Activated CD4-positive, alpha-beta T cell treated with anti-CD3 and anti-CD28 coated beads, Interleukin-10, Interleukin-2, amounts not matched to agents 100 ng/mL and 50 ng/mL, durations not matched to agents 16 hours and 8 hours (primary cell): Measurements from ENCODE around the gene CCDC171.
"Not testable (repeated sequence)": the region's sequence is repeated elsewhere in the genome, so short reads cannot be mapped to it uniquely, and the experiment has no call there.

Experiments used
- DNase-seq: peaks from one replicate; pipeline ENCODE4 v3.0.0-alpha.2; 2020

CCDC171 gene

DNA sequence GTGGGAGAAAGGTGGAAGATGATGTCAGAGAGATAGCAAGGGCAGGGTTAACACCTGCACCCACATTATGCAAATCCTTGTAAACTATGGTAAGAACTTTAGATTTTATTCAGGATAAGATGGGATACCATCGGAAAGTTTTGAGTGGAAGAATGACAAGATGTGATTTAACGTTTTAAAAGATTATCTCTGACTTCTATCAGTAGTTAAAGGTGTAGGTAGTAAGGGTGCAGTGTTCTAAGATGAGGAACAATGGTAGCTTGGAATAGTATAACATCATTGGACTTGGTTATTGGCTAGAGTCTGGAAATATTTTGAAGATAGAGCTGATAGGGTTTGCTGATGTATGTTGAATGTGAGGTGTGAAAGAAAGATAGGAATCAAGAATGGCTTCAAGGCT lies 211.3 kb downstream of the CCDC171 start:
- no peak for DNase-seq

- no peak for DNase-seq
These were observed 216.7 kb downstream of the CCDC171 start for GRCh38 chr9:15769547-15769946.

DNA sequence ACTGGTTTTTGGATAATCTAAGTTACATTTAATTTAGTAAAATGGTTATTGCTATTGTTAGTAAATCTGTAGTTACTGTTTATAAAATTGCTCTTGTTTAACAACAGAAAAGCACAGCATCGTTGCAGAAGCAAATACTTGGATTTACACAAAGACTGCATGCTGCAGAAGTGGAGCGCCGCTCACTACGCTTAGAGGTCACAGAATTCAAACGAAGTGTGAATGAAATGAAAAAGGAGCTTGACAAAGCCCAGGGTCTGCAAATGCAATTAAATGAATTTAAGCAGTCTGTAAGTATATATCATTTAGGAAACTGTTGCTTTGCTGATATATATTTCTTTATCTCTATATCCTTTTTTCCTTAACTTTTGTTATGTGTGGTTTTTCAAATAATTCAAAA lies 226.0 kb downstream of the CCDC171 start:
- DNase-seq = no peak

DNA sequence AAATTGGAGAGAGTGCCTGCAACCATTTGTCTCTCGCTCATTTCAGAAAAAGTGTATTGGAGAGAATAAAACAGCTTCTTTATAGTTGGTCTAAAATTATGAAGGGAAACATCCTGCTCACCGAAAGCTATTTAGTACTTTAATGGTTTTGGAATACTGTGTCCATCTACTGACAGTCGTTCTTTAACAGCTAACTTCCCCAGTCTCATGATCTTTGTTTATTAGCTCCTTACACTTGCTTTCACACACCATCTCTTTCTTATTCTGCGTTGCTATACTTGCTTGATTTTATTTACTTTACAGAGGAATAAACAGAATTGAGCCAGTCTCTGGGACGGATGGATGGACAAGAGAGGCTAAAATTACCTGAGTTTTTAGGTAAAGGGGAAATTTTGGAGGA lies 229.3 kb downstream of the CCDC171 start:
- no peak for DNase-seq

- DNase-seq = no peak
These were observed 232.7 kb downstream of the CCDC171 start for GRCh38 chr9:15785584-15785983.

DNA sequence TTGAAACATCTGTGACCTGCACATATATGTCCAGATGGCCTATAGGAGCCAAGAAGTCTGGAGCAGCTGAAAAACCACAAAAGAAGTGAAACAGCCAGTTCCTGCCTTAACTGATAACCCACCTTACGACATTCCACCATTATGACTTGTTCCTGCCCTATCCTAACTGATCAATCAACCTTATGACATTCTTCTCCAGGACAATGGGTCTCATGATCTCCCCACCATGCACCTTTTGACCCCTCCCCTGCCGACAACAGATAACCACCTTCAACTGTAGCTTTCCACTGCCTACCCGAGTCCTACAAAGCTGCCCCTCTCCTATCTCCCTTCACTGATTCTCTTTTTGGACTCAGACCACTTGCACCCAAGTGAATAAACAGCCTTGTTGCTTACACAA lies 233.8 kb downstream of the CCDC171 start:
- no peak for DNase-seq

- not testable (repeated sequence) for DNase-seq
These were observed 257.5 kb downstream of the CCDC171 start for GRCh38 chr9:15810219-15810899.

- DNase-seq = no peak
These were observed 260.2 kb downstream of the CCDC171 start for GRCh38 chr9:15813076-15813475.

GRCh38 chr9:15824310-15824709 lies 271.5 kb downstream of the CCDC171 start:
- DNase-seq = no peak

DNA sequence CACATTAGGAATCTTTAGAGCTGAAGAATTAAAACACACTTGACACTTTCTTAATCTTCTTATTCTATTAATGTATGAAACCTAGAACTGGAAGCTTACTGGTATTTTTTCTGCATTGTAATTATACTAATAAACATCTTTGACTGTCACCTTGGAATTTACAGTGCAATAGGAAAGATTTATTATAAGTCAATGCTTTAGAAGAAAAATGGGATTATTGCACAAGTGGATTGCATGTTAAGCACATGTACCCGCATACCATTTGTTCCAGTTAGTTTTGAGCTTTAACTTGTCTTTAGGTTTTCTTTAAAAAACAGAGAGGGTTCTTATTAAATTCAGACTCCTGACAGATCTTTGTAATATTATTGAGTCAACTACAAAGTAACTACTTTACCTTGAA lies 278.5 kb downstream of the CCDC171 start:
- DNase-seq = no peak

DNA sequence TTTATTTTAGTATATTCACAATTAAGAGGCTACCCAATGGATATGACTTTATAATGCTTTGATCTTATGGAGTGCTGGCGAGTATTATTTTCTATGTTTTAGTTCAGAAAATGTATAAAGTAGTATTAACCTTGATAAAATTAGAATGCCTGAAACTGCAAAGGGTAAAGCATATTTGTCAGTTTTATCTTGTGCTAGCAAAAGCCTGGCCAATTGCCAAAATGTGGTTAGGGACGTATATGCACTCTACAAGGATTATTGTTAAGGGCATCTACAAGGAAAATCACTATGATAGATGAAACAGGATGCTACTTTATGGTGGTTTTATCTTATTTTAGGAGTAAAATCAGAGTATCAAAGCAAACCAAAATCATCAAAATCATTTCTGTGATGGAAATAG lies 281.7 kb downstream of the CCDC171 start:
- DNase-seq = no peak

DNA sequence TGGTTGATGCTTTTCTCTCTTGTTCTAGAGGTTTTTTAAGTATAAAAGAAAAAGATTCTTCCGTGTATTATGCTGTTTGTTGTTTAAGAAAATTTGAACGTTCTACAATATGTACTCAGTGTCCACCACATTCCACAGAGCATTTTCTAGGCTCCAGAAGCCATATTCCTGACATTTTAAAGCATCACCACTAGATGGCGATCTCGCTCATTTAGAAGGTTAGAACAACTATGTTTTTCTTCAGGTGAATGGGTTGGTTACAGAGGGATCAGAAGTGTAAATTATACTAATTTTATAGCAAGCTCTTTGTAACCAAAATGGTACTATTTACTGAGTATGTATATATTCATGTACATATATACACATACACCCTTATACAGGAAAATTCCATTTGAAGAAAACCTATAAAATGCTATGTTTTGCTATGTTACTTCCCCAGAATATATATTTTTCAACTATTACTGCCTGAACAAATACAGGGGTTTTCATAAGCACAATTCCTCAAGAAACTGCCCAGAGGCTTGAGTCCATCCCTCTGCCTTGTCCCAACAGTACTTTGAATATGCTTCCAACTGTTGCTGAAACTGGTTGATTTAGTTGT lies 284.3 kb downstream of the CCDC171 start:
- DNase-seq = peak; percentile 51

DNA sequence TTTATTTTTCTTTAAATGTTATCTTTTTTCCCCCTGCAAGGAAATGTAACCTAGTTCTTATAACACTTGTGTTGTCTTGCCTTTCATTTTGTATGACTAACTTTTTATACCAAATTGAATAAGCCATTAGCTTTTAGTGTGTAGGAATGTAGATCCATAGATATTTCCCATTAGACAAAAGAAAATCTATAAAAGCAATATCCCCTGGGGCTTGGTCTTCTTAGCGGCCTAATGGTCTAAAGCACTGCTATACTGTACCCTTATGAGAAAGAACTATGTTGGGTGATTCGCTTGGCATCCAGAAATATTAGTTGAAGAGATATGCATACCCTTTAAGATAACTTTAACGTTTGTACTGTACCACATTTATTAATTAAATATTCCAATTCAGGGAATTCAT lies 289.2 kb downstream of the CCDC171 start:
- DNase-seq = no peak

DNA sequence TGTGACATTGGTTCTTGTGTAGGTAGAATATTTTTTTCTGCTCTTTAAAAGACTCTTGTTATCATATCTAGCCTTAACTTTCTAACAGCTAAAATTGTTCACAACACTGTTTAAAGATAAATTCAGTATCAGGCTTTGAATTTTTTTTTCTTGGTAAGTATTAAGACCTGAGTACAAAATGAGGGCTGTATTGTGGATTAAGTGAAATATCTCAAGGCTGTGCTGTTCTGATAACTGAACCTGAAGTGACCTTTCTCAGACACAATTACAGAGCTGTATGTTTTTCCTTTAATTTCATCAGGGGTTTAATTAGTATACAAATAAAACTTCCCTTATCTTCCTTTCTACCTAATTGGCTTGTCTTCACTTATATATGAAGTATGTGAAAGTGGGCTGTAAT lies 290.5 kb downstream of the CCDC171 start:
- no peak for DNase-seq

DNA sequence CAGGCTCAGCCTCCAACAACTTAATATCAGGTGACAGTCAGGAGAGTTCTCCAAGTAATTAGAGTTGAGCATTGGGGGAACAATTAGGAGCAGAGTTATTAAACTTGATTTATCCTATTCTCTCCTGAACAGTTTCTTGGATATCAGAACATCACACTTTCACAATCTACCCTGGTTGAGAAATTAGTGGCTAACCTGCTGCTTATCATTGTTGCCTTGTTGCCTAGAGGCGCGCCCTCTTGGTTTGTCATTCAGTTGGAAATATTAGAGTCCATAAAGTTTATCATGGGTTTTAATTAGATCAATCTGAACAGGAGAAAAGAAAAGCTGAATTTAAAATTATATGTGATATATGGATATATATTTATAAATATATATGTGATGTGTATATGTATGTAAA lies 291.1 kb downstream of the CCDC171 start:
- DNase-seq = no peak

- no peak for DNase-seq
These were observed 293.8 kb downstream of the CCDC171 start for GRCh38 chr9:15846611-15847010.

- DNase-seq = no peak
These were observed 297.0 kb downstream of the CCDC171 start for GRCh38 chr9:15849871-15850270.

DNA sequence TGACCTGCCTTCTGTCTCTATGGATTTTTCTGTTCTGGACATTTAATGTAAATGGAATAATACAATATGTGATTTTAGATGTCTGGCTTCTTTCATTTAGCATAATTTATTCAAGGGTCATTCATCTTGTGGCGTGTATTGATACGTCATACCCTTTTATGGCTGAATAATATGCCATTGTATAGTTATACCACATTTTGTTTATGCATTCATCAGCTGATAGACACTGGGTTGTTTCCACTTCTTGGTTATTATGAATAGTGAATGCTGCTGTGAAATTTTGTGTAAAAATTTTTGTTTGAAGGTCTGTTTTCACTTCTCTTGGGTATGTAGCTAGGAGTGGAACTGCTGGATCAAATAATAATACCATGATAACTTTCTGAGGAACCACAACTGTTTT lies 298.9 kb downstream of the CCDC171 start:
- DNase-seq = no peak

DNA sequence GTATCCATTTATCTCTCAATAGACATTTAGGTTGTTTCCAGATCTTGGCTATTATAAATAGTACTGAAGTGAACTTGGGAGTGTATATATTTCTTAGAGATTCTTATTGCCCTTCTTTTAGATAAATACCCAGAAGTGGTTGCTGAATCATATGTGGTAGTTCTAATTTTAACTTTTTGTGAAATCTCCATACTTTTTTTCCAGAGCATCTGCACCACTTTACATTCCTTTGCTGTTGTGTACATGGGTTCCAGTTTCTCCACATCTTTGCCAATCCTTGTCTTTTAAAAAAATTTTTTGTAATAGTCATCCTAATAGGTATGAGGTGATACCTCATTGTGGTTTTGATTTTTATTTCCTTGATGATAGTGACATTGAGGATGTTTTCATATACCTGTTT lies 303.7 kb downstream of the CCDC171 start:
- DNase-seq = no peak

DNA sequence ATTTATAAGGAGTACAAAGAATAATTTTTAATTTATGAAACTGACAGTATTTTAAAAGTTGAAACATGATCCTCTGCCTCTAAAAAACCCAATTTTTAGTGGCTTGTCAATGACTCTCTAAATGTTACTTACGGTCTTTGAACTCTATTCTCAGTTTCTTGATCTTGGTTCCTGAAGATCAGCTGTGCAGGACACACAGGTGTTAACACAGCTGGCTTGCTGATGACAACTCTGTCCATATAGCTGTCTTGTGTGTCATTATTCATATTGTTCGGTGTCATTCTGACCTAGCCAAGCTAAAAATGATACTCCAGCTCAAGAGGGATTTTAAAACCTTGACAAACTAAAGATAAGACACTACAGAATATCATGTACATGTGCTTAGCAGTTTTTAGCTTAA lies 314.5 kb downstream of the CCDC171 start:
- DNase-seq = no peak

DNA sequence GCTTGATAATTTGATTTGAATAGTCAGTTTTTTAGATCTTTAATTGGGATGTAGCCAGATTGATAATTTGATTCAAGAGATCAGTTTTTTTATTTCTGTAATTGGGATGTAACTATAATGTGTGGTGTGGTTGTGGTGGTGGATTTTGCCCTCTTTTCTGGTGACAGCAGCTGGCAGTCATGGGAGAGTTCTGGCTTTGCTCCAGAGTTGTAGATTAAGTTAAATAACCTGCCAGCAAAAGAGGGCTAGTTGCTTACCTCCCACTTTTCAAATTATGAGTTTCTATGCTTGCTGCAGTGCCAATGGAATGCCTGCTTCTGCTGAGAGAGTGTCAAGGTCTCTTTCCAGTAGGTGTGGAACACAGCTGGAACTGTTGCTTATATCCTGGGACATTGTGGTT lies 315.1 kb downstream of the CCDC171 start:
- DNase-seq = no peak

GRCh38 chr9:15873573-15874177 lies 320.8 kb downstream of the CCDC171 start:
- peak; percentile 32 for DNase-seq

- DNase-seq = no peak
These were observed 329.5 kb downstream of the CCDC171 start for GRCh38 chr9:15882328-15882727.

DNA sequence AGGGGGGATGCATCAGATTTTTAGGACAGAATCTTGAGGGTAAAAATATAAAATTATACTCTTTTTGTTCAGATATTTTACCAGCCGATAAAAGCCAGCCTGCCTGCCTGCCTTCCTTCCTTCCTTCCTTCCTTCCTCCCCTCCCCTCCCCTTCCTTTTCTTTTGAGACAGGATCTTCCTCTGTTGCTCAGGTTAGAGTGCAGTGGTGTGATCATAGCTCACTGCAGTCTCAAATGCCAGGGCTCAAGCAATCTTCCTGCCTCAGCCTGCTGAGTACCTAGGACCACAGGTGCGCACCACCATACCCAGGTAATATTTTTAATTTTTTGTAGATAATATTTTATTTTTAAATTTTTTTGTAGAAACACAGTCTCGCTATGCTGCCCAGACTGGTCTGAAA lies 330.0 kb downstream of the CCDC171 start:
- no peak for DNase-seq

GRCh38 chr9:15885464-15885863 lies 332.6 kb downstream of the CCDC171 start:
- DNase-seq = no peak
